WERI-Rb-1 (cell line): ENCODE measurements around the gene KIF1C.
A peak's percentile ranks its signal among the peaks of the same experiment; 100 is the strongest.

Experiments used
- DNase-seq: peaks from one replicate; pipeline ENCODE4 v3.0.0-alpha.2; 2020
- H3K27ac ChIP-seq: fragments of 250-450 bp; sonication (Bioruptor Pico); 2 replicates; pipeline ENCODE4 v1.5.1; 2020; ENCODE audit warnings: mild to moderate bottlenecking, moderate library complexity
- H3K27me3 ChIP-seq: fragments of 250-450 bp; sonication (Bioruptor Pico); 2 replicates; pipeline ENCODE4 v1.5.1; 2021; ENCODE audit warnings: mild to moderate bottlenecking, low read depth, moderate library complexity; ENCODE audit not compliant: insufficient read depth, severe bottlenecking
- H3K36me3 ChIP-seq: fragments of 250-450 bp; sonication (Bioruptor Pico); 2 replicates; pipeline ENCODE4 v1.5.1; 2020; ENCODE audit warnings: mild to moderate bottlenecking, moderate library complexity
- H3K4me3 ChIP-seq: 2 replicates; pipeline ENCODE4 v1.5.1; 2011; ENCODE audit warnings: low read depth, mild to moderate bottlenecking, control low read depth, low read length
- H3K9me3 ChIP-seq: fragments of 250-450 bp; sonication (Bioruptor Pico); 2 replicates; pipeline ENCODE4 v1.5.1; 2021; ENCODE audit warnings: mild to moderate bottlenecking, moderate library complexity; ENCODE audit not compliant: severe bottlenecking
- CTCF ChIP-seq: IDR thresholded peaks from 2 replicates; pipeline ENCODE4 v1.5.1; 2011; ENCODE audit warnings: low read depth, mild to moderate bottlenecking, control low read depth, inconsistent platforms, low read length

Gene KIF1C

DNA sequence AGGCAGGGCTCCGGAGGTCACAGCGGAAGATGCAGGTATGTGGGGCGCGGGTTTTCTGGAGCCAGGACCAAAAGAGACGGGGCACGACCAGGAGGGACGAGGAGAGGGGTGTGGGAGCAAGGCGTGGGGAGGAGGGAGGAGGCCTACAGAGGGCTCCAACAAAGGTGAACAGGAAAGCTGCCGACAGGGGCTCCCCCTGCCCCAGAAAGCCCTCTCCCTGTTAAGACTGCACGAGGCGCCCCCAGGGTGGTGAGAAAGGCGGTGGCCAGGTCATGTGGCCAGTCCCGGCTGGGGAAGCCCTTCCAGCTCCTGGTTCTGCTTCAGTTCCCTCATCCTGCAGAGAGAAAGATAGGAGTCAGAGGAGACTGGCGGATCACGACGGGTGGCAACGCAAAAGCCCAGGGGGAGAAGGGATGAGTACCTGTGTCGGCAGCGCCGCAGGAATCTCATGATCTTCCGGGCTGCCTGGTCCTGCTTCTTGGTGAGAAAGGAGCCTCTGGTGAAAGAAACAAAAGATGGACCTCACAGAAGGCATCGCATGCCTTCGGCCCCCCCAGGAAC lies 29.2 kb upstream of the KIF1C start:
- Histone ChIP-seq H3K36me3 (peaks cover 38% of the 10 kb centered on the region), H3K9me3 (no peaks in the 10 kb centered on the region), H3K27ac (peak overlapping the region; percentile 91), H3K27me3 (no peaks in the 10 kb centered on the region), H3K4me3 (peak overlapping the region; percentile 65)
- peak; percentile 44 for DNase-seq
- no peak for TF ChIP-seq CTCF

DNA sequence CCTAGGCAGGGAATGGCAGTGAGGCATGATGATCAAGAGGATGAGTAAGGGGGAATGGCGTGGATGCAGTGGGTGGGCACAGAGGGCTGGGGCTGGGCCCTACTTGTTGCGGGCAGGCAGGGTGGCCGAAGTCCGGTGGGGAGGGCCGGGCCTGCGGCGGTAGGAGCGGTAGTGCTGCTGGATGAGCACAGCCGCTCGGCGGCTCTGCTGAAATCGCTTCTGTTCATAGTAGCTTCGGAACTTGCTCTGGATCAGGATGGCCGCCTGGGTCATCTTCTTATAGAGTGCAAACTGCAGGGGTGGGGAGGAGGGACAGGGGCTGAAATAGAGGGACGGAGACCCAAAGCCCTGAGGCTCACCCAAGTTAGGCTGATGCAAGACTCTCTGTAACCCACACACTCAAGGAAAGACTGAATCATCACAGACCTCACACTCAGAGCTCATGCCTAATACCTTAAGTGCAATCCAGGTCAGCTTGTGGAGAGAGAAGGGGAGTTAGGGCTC lies 28.7 kb upstream of the KIF1C start:
- Histone ChIP-seq H3K27ac (peak overlapping the region; percentile 91), H3K36me3 (peaks cover 43% of the 10 kb centered on the region), H3K27me3 (no peaks in the 10 kb centered on the region), H3K4me3 (no peak overlapping the region), H3K9me3 (no peaks in the 10 kb centered on the region)
- no peak for TF ChIP-seq CTCF
- peak; percentile 22 for DNase-seq

- Histone ChIP-seq H3K36me3 (peaks cover 45% of the 10 kb centered on the region), H3K9me3 (no peaks in the 10 kb centered on the region), H3K27ac (peak overlapping the region; percentile 91), H3K4me3 (no peak overlapping the region), H3K27me3 (no peaks in the 10 kb centered on the region)
- no peak for TF ChIP-seq CTCF
- DNase-seq, result no peak
Observed at GRCh38 chr17:4969551-4970173, 28.1 kb upstream of the KIF1C start.

DNA sequence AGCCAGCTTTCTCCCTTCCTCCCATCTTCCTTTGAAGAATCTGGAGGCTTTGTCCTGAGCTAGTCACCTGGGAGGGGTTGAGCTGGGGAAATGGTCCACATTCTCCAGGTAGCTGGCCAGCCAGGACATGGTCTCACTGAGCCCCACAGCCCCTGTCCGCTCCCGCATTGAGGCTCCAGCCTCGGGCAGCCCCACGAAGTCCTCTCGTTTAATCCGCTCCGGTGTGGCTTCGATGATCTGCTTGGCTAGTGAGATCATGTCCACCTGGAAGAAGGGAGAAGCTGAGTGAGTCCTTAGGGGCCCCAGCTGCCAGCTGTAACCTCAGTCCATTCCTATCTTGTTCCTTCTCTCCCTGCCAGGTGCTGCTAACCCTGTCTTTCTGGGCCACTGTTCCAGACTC lies 27.5 kb upstream of the KIF1C start:
- no peak for TF ChIP-seq CTCF
- Histone ChIP-seq H3K4me3 (no peak overlapping the region), H3K36me3 (peaks cover 47% of the 10 kb centered on the region), H3K27me3 (no peaks in the 10 kb centered on the region), H3K27ac (peak overlapping the region; percentile 91), H3K9me3 (no peaks in the 10 kb centered on the region)
- DNase-seq, result peak; percentile 65

DNA sequence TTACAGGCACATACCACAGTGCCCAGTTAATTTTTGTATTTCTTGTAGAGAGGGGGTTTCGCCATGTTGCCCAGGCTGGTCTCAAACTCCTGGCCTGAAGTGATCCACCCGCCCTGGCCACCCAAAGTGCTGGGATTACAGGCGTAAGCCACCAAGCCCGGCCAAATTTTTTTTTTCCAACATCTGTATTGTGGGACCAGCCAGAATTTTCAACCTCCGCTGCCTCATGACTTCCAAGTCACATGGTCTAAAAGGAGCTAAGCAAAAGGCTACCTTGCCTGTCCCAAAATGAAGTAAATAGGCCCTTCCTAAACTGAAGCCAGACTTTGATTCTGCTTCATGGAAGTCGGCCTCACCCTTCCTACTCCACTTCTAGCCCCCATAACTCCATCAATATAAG lies 25.9 kb upstream of the KIF1C start:
- no peaks in the 10 kb centered on the region for H3K27me3 ChIP-seq
- no peak for TF ChIP-seq CTCF
- no peak overlapping the region for H3K27ac ChIP-seq
- no peak for DNase-seq
- H3K4me3 ChIP-seq, result no peak overlapping the region
- H3K9me3 ChIP-seq, result no peaks in the 10 kb centered on the region
- peaks cover 54% of the 10 kb centered on the region for H3K36me3 ChIP-seq
